Adrenal gland (tissue), 12 donors: ENCODE data around the gene MSLN. TPM values are rescaled to one million over a fixed set of nuclear protein-coding genes. Genes with fewer than 3 reads are reported as not detected.
A peak's percentile ranks its signal among the peaks of the same experiment; 100 is the strongest.
"Not testable (repeated sequence)": the region's sequence is repeated elsewhere in the genome, so short reads cannot be mapped to it uniquely, and the experiment has no call there.

Experiments used
- DNase-seq, 7 donors: peaks; one replicate each; pipeline ENCODE4 v3.0.0-alpha.2; 2019 to 2020
- H3K27ac ChIP-seq, 5 donors: fragments of 200-600 bp; sonication (generic) in 4 of 5; 1 replicate in 3 of 5; 2 replicates in 2 of 5; pipeline versions ENCODE4 v1.5.1 to v1.8.0; 2016 to 2020; ENCODE audit warnings: mild to moderate bottlenecking in 1 of 5
- H3K27me3 ChIP-seq: fragments of 200-600 bp; 2 replicates; pipeline ENCODE4 v1.8.0; 2021
- H3K36me3 ChIP-seq, 2 donors: fragments of 200-600 bp; replicated peaks in 1 of 2; 1 replicate in 1 of 2; 2 replicates in 1 of 2; pipeline versions ENCODE4 v1.5.1 to v1.8.0; 2018 to 2022
- H3K4me1 ChIP-seq, 2 donors: fragments of 200-600 bp; replicated peaks in 1 of 2; 1 replicate in 1 of 2; 2 replicates in 1 of 2; pipeline versions ENCODE4 v1.5.1 to v1.8.0; 2018 to 2021
- H3K4me3 ChIP-seq, 4 donors: fragments of 200-600 bp; sonication (generic) in 3 of 4; one replicate each; pipeline ENCODE4 v1.5.1; 2016 to 2018
- H3K9me3 ChIP-seq, 3 donors: fragments of 200-600 bp; sonication (generic) in 1 of 3; replicated peaks in 1 of 3; 1 replicate in 2 of 3; 2 replicates in 1 of 3; pipeline versions ENCODE4 v1.5.1 to v1.8.0; 2016 to 2021
- POLR2A ChIP-seq, 2 donors: fragments of 450-650 bp; IDR thresholded peaks; one replicate each; pipeline ENCODE4 v1.6.1; 2017; ENCODE audit warnings: antibody characterized with exemption in 2 of 2, mild to moderate bottlenecking in 2 of 2, moderate library complexity in 1 of 2
- WGBS, 4 donors: extraction: QIAGEN DNeasy Blood & Tissue Kit in 2 of 4; methylation state at CpG; one replicate each; pipeline versions ENCODE4 v1.1.5 to v1.1.7; 2013 to 2017; 5-methylcytosine and 5-hydroxymethylcytosine counted together
- intact Hi-C, 2 donors: fragments of 100-400 bp; cut with DNase I; formaldehyde crosslinking; loops; one replicate each; pipeline versions ENCODE4 v1.14.1 to v1.15.0; 2022 to 2023
- polyA plus RNA-seq, 3 donors: library from polyadenylated mRNA; stranded (reverse); fragments of 200-250 nt in 2 of 3; fragments of 350-450 nt in 1 of 3; fragmentation: Illumina TruSeq in 1 of 3; extraction: RNeasy Lipid Tissue Mini Kit (QIAGEN cat#74804) in 1 of 3; gene quantifications; one replicate each; pipeline ENCODE4 v1.2.3, GENCODE V29; 2013 to 2014
- total RNA-seq, 9 donors: library from RNA; depleted of rRNA in 4 of 9; stranded (reverse); fragments of >200 nt in 4 of 9; fragments of 120-200 nt in 1 of 9; fragmentation: NEBNext Ultra II Directional in 1 of 9; extraction: Animal tissue kit (Norgen Biotek cat#: 25700) in 1 of 9; gene quantifications; one replicate each; pipeline versions ENCODE4 v1.1.0 to v1.2.4, GENCODE V29; 2013 to 2023
- TF ChIP-seq, protein P1 (sequence below), 6 experiments: fragments of 450-650 bp in 4 of 6; fragments of 200-600 bp in 2 of 6; sonication (generic) in 1 of 6; IDR thresholded peaks; 1 replicate in 5 of 6; 2 replicates in 1 of 6; pipeline versions ENCODE4 v1.5.1 to v1.8.0; 2016 to 2021; ENCODE audit warnings: antibody characterized with exemption in 6 of 6, mild to moderate bottlenecking in 2 of 6, moderate library complexity in 1 of 6
- donor health status: healthy with polysubstance abuse.
- donor health status: Bipolar disorder and iron deficiency.
- donor health status: DM: yes; HTN: yes; CAD: no.
- donor health status: DM: no; HTN: no; CAD: no.
- donor health status: DM: no; HTN: no; CAD: no.
- donor health status: DM: yes; HTN: yes; CAD: no.

Gene MSLN
- total and polyA plus RNA-seq, 12 donors: 0.13 to 0.46 (median 0.30) TPM; not detected in 8

- peak in 6 of 7 donors; percentile 69 to 90 (median 80) for DNase-seq
- 39 to 46% (median 44%) methylated on average over 11 to 13 of the region's 13 CpGs for WGBS, 4 donors
- not testable (repeated sequence) for H3K9me3 ChIP-seq, H3K36me3 ChIP-seq, H3K4me3 ChIP-seq
- Histone ChIP-seq H3K27ac (peak overlapping the region in 3 of 5 donors; percentile 22 to 81 (median 47)), H3K4me1 (peaks cover 16 to 26% of the 10 kb centered on the region in 2 donors), H3K27me3 (peaks cover 14% of the 10 kb centered on the region)
- intact Hi-C loops: loop anchor here (5.0 to 10.0 kb wide), 3 partner anchors 75 to 345 kb away; partner anchors contain the start of genes CHTF18 (in 1 of the 2) and RPUSD1 (in 1 of the 2)
- TF ChIP-seq, protein P1, sequence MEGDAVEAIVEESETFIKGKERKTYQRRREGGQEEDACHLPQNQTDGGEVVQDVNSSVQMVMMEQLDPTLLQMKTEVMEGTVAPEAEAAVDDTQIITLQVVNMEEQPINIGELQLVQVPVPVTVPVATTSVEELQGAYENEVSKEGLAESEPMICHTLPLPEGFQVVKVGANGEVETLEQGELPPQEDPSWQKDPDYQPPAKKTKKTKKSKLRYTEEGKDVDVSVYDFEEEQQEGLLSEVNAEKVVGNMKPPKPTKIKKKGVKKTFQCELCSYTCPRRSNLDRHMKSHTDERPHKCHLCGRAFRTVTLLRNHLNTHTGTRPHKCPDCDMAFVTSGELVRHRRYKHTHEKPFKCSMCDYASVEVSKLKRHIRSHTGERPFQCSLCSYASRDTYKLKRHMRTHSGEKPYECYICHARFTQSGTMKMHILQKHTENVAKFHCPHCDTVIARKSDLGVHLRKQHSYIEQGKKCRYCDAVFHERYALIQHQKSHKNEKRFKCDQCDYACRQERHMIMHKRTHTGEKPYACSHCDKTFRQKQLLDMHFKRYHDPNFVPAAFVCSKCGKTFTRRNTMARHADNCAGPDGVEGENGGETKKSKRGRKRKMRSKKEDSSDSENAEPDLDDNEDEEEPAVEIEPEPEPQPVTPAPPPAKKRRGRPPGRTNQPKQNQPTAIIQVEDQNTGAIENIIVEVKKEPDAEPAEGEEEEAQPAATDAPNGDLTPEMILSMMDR (IDR thresholded peaks at IDR 0.05): peak in 5 of 6 experiments; percentile 39 to 64 (median 54)
- TF ChIP-seq POLR2A (IDR thresholded peaks at IDR 0.05): peak in 1 of 2 donors; percentile 46
Measured at GRCh38 chr16:712740-713250, 47.7 kb upstream of the MSLN start.

GRCh38 chr16:714079-714478 is 46.5 kb upstream of the MSLN start:
- intact Hi-C loops: loop anchor here (5.0 to 10.0 kb wide), 3 partner anchors 73 to 343 kb away; partner anchors contain the start of genes CHTF18 (in 1 of the 2) and RPUSD1 (in 1 of the 2)
- Histone ChIP-seq H3K27ac (no peak overlapping the region), H3K4me1 (peaks cover 16 to 26% of the 10 kb centered on the region in 2 donors), H3K4me3 (no peak overlapping the region), H3K9me3 (no peaks in the 10 kb centered on the region), H3K27me3 (peaks cover 8% of the 10 kb centered on the region), H3K36me3 (no peaks in the 10 kb centered on the region)
- 59 to 88% (median 71%) methylated on average over 4 to 11 of the region's 11 CpGs for WGBS, 4 donors
- DNase-seq: no peak
- TF ChIP-seq, protein P1 (IDR thresholded peaks at IDR 0.05): no peak
- no peak for TF ChIP-seq POLR2A (IDR thresholded peaks at IDR 0.05)

- Histone ChIP-seq H3K27me3 (peaks cover 6% of the 10 kb centered on the region), H3K4me3 (peak within 1 kb of the TSS in 2 of 4 donors; percentile 37 to 76), H3K4me1 (peaks cover 17 to 29% of the 10 kb centered on the region in 2 donors), H3K9me3 (no peaks in the 10 kb centered on the region), H3K36me3 (no peaks in the 10 kb centered on the region), H3K27ac (peak within 1 kb of the TSS in 3 of 5 donors; percentile 42 to 62 (median 56))
- DNase-seq: peak; percentile 87 to 95 (median 93)
- TF ChIP-seq, protein P1 (IDR thresholded peaks at IDR 0.05): no peak
- peak in 1 of 2 donors; percentile 27 for TF ChIP-seq POLR2A (IDR thresholded peaks at IDR 0.05)
- intact Hi-C loops: loop anchor here (5.0 to 10.0 kb wide), 3 partner anchors 72 to 342 kb away; partner anchors contain the start of genes CHTF18 (in 1 of the 2) and RPUSD1 (in 1 of the 2)
- WGBS, 4 donors: 4 to 5% methylated on average over 84 to 108 of the region's 108 CpGs; no CpG with 5 or more reads in 2 of the 4 donors
Measured at GRCh38 chr16:714558-715476, 45.7 kb upstream of the MSLN start, which contains the start of gene METRN. Gene METRN (plus strand): TSS chr16:715118. CDS start chr16:715290, 172 bp downstream.
